Nephron progenitor cell (in vitro differentiated cells): ENCODE measurements around the gene OLFML2B.

Source experiments
- DNase-seq: peaks from one replicate; pipeline ENCODE4 v3.0.0; 2021
- H3K27ac Mint-ChIP-seq: 2 replicates; pipeline ENCODE4 v1.8.0; 2021; ENCODE audit warnings: mild to moderate bottlenecking, moderate library complexity, mixed read lengths
- H3K27me3 Mint-ChIP-seq: 2 replicates; pipeline ENCODE4 v1.8.0; 2021; ENCODE audit warnings: mild to moderate bottlenecking, low read depth, mixed read lengths; ENCODE audit not compliant: poor library complexity
- H3K36me3 Mint-ChIP-seq: 2 replicates; pipeline ENCODE4 v1.8.0; 2021; ENCODE audit warnings: low read depth, mixed read lengths
- H3K4me1 Mint-ChIP-seq: 2 replicates; pipeline ENCODE4 v1.8.0; 2021; ENCODE audit warnings: mixed read lengths
- H3K4me3 Mint-ChIP-seq: 2 replicates; pipeline ENCODE4 v1.8.0; 2021; ENCODE audit warnings: mild to moderate bottlenecking, moderate library complexity, mixed read lengths
- H3K9me3 Mint-ChIP-seq: 2 replicates; pipeline ENCODE4 v1.8.0; 2021; ENCODE audit warnings: mild to moderate bottlenecking, moderate library complexity, mixed read lengths
- CTCF ChIP-seq: fragments of 200-600 bp; sonication (generic); IDR thresholded peaks from 2 replicates; pipeline ENCODE4 v1.5.0; 2021; ENCODE audit warnings: antibody characterized with exemption

The OLFML2B gene

GRCh38 chr1:162023181-162023546, 505 bp downstream of the OLFML2B start:
- Mint-ChIP-seq H3K27ac (no peak overlapping the region), H3K27me3 (peaks cover 54% of the 10 kb centered on the region), H3K9me3 (peaks cover 22% of the 10 kb centered on the region), H3K36me3 (peaks cover 14% of the 10 kb centered on the region), H3K4me3 (peak overlapping the region; percentile 93), H3K4me1 (peaks cover 47% of the 10 kb centered on the region)
- TF ChIP-seq CTCF = no peak
- no peak for DNase-seq

GRCh38 chr1:162022626-162023025, 1.0 kb downstream of the OLFML2B start:
- DNase-seq = no peak
- no peak for TF ChIP-seq CTCF
- peak overlapping the region; percentile 57 for H3K27ac Mint-ChIP-seq
- H3K27me3 Mint-ChIP-seq = peaks cover 51% of the 10 kb centered on the region
- peaks cover 47% of the 10 kb centered on the region for H3K4me1 Mint-ChIP-seq
- H3K4me3 Mint-ChIP-seq = peak overlapping the region; percentile 93
- H3K36me3 Mint-ChIP-seq = peaks cover 19% of the 10 kb centered on the region
- peaks cover 16% of the 10 kb centered on the region for H3K9me3 Mint-ChIP-seq

GRCh38 chr1:162021124-162021523, 2.5 kb downstream of the OLFML2B start:
- Mint-ChIP-seq H3K27ac (peak overlapping the region; percentile 95), H3K4me3 (peak overlapping the region; percentile 93), H3K27me3 (peaks cover 39% of the 10 kb centered on the region), H3K36me3 (peaks cover 34% of the 10 kb centered on the region), H3K9me3 (peaks cover 8% of the 10 kb centered on the region), H3K4me1 (peaks cover 47% of the 10 kb centered on the region)
- TF ChIP-seq CTCF = no peak
- no peak for DNase-seq

GRCh38 chr1:162020150-162020549, 3.5 kb downstream of the OLFML2B start:
- peaks cover 43% of the 10 kb centered on the region for H3K36me3 Mint-ChIP-seq
- peaks cover 47% of the 10 kb centered on the region for H3K4me1 Mint-ChIP-seq
- no peak for DNase-seq
- peaks cover 35% of the 10 kb centered on the region for H3K27me3 Mint-ChIP-seq
- no peak for TF ChIP-seq CTCF
- peaks cover 4% of the 10 kb centered on the region for H3K9me3 Mint-ChIP-seq
- no peak overlapping the region for H3K27ac Mint-ChIP-seq
- H3K4me3 Mint-ChIP-seq = no peak overlapping the region

- peaks cover 6% of the 10 kb centered on the region for H3K9me3 Mint-ChIP-seq
- peaks cover 49% of the 10 kb centered on the region for H3K36me3 Mint-ChIP-seq
- no peak for TF ChIP-seq CTCF
- no peak overlapping the region for H3K4me3 Mint-ChIP-seq
- peaks cover 29% of the 10 kb centered on the region for H3K27me3 Mint-ChIP-seq
- H3K27ac Mint-ChIP-seq = no peak overlapping the region
- no peak for DNase-seq
- H3K4me1 Mint-ChIP-seq = peaks cover 45% of the 10 kb centered on the region
Measured at GRCh38 chr1:162019446-162019845, 4.2 kb downstream of the OLFML2B start.

GRCh38 chr1:162019006-162019405, 4.7 kb downstream of the OLFML2B start:
- no peak for TF ChIP-seq CTCF
- peaks cover 53% of the 10 kb centered on the region for H3K36me3 Mint-ChIP-seq
- H3K27me3 Mint-ChIP-seq = peaks cover 27% of the 10 kb centered on the region
- no peak overlapping the region for H3K4me3 Mint-ChIP-seq
- H3K9me3 Mint-ChIP-seq = peaks cover 11% of the 10 kb centered on the region
- H3K27ac Mint-ChIP-seq = no peak overlapping the region
- peaks cover 41% of the 10 kb centered on the region for H3K4me1 Mint-ChIP-seq
- DNase-seq = no peak
